Mammary epithelial cell (primary cell): Measurements from ENCODE around the gene SLAMF1.
"Not testable (repeated sequence)": the region's sequence is repeated elsewhere in the genome, so short reads cannot be mapped to it uniquely, and the experiment has no call there.

ENCODE experiments used
- CTCF ChIP-seq, 2 donors: IDR thresholded peaks in 1 of 2; conservative IDR thresholded peaks in 1 of 2; 2 replicates each; pipeline ENCODE4 v1.5.1; 2011 to 2012; ENCODE audit warnings: inconsistent platforms in 2 of 2, low read length in 2 of 2, mild to moderate bottlenecking in 2 of 2, control low read depth in 1 of 2, low read depth in 1 of 2; ENCODE audit not compliant: insufficient read depth in 1 of 2; ENCODE audit errors: extremely low read depth in 1 of 2
- EZH2 ChIP-seq: IDR thresholded peaks from 2 replicates; pipeline ENCODE4 v1.6.1; 2012; ENCODE audit warnings: low read length, inconsistent platforms, borderline replicate concordance

GRCh38 chr1:160559437-160559836 lies 87.4 kb downstream of the SLAMF1 start:
- TF ChIP-seq CTCF (conservative IDR thresholded peaks at IDR 0.05 in 1 of 2, IDR thresholded peaks at IDR 0.05 in 1 of 2; ENCODE audit: extremely low read depth in 1 of 2, insufficient read depth in 1 of 2, low read depth in 1 of 2, low read length in 2 of 2); EZH2: not testable (repeated sequence)
